Neural progenitor cell (in vitro differentiated cells): ENCODE results near the gene CPNE4. TPM values are rescaled to one million over a fixed set of nuclear protein-coding genes. Genes with fewer than 3 reads are reported as not detected.

Experiments used
- DNase-seq: peaks from one replicate; pipeline ENCODE4 v3.0.0-alpha.2; 2016; ENCODE audit warnings: low spot score
- H2AFZ ChIP-seq: fragments of 200-600 bp; sonication (generic); replicated peaks from 2 replicates; pipeline ENCODE4 v1.6.1; 2016; ENCODE audit warnings: antibody characterized with exemption
- H3F3A ChIP-seq: fragments of 200-600 bp; sonication (generic); 2 replicates; pipeline ENCODE4 v1.6.1; 2016; ENCODE audit warnings: antibody characterized with exemption, low read depth
- H3K27ac ChIP-seq: fragments of 200-600 bp; sonication (generic); 2 replicates; pipeline ENCODE4 v1.5.1; 2016; ENCODE audit warnings: mild to moderate bottlenecking
- H3K27me3 ChIP-seq: fragments of 200-600 bp; sonication (generic); 2 replicates; pipeline ENCODE4 v1.6.1; 2016; ENCODE audit warnings: mild to moderate bottlenecking, moderate library complexity
- H3K36me3 ChIP-seq: fragments of 200-600 bp; sonication (generic); 2 replicates; pipeline ENCODE4 v1.5.1; 2016
- H3K4me1 ChIP-seq: fragments of 200-600 bp; sonication (generic); 2 replicates; pipeline ENCODE4 v1.6.1; 2016; ENCODE audit warnings: mixed run types
- H3K4me2 ChIP-seq: fragments of 200-600 bp; sonication (generic); 2 replicates; pipeline ENCODE4 v1.6.1; 2016
- H3K4me3 ChIP-seq: fragments of 200-600 bp; sonication (generic); 2 replicates; pipeline ENCODE4 v1.5.1; 2016
- H3K79me2 ChIP-seq: fragments of 200-600 bp; sonication (generic); 2 replicates; pipeline ENCODE4 v1.6.1; 2016; ENCODE audit warnings: low read depth
- H3K9ac ChIP-seq: fragments of 200-600 bp; sonication (generic); 2 replicates; pipeline ENCODE4 v1.6.1; 2016
- H3K9me3 ChIP-seq: fragments of 200-600 bp; sonication (generic); 2 replicates; pipeline ENCODE4 v1.5.1; 2016; ENCODE audit warnings: low read depth
- H4K20me1 ChIP-seq: fragments of 200-600 bp; sonication (generic); 2 replicates; pipeline ENCODE4 v1.6.1; 2016; ENCODE audit warnings: low read depth
- H3K27ac Mint-ChIP-seq: 3 replicates; pipeline ENCODE4 v1.8.0; 2021; ENCODE audit warnings: mixed read lengths
- H3K27me3 Mint-ChIP-seq: 2 replicates; pipeline ENCODE4 v1.8.0; 2022; ENCODE audit warnings: low read depth, mild to moderate bottlenecking, inconsistent platforms, moderate library complexity, mixed read lengths; ENCODE audit not compliant: insufficient read depth
- H3K36me3 Mint-ChIP-seq: 3 replicates; pipeline ENCODE4 v1.8.0; 2021; ENCODE audit warnings: mixed read lengths
- H3K4me1 Mint-ChIP-seq: 3 replicates; pipeline ENCODE4 v1.8.0; 2021; ENCODE audit warnings: mixed read lengths
- H3K4me3 Mint-ChIP-seq: 3 replicates; pipeline ENCODE4 v1.8.0; 2021; ENCODE audit warnings: mild to moderate bottlenecking, moderate library complexity, mixed read lengths
- H3K9me3 Mint-ChIP-seq: 3 replicates; pipeline ENCODE4 v1.8.0; 2020; ENCODE audit warnings: mixed read lengths
- CTCF ChIP-seq: fragments of 200-600 bp; sonication (generic); IDR thresholded peaks from 2 replicates; pipeline ENCODE4 v1.5.1; 2017; ENCODE audit warnings: antibody characterized with exemption, mild to moderate bottlenecking
- EZH2 ChIP-seq: fragments of 200-600 bp; sonication (generic); IDR thresholded peaks from 2 replicates; pipeline ENCODE4 v1.6.1; 2017; ENCODE audit warnings: antibody characterized with exemption, mild to moderate bottlenecking, moderate library complexity
- EZH2phosphoT487 ChIP-seq: fragments of 200-600 bp; sonication (generic); IDR thresholded peaks from 2 replicates; pipeline ENCODE4 v1.6.1; 2017; ENCODE audit warnings: antibody characterized with exemption
- total RNA-seq: library from RNA; depleted of rRNA; stranded (reverse); fragments of >200 nt; gene quantifications from 2 replicates; pipeline ENCODE4 v1.2.3, GENCODE V29; 2015; ENCODE audit warnings: low replicate concordance

CPNE4 gene
- total RNA-seq, 1 donor from 2014 or later = not detected

- H3K4me3 Mint-ChIP-seq = peak overlapping the region; percentile 98
- peak overlapping the region; percentile 86 for H3K4me3 ChIP-seq
- peaks cover 37% of the 10 kb centered on the region for H3K79me2 ChIP-seq
- TF ChIP-seq CTCF (no peak), EZH2phosphoT487 (no peak), EZH2 (no peak)
- peak overlapping the region; percentile 76 for H3K4me2 ChIP-seq
- peak overlapping the region; percentile 92 for H3K9ac ChIP-seq
- no peak overlapping the region for H2AFZ ChIP-seq
- no peak for DNase-seq
- H3K27me3 ChIP-seq = peaks cover 34% of the 10 kb centered on the region
- H3K4me1 Mint-ChIP-seq = peaks cover 33% of the 10 kb centered on the region
- H3K9me3 ChIP-seq = no peaks in the 10 kb centered on the region
- H4K20me1 ChIP-seq = no peaks in the 10 kb centered on the region
- peaks cover 13% of the 10 kb centered on the region for H3K4me1 ChIP-seq
- no peaks in the 10 kb centered on the region for H3F3A ChIP-seq
- no peaks in the 10 kb centered on the region for H3K9me3 Mint-ChIP-seq
- H3K36me3 ChIP-seq = peaks cover 19% of the 10 kb centered on the region
- H3K36me3 Mint-ChIP-seq = peaks cover 22% of the 10 kb centered on the region
- no peak overlapping the region for H3K27ac ChIP-seq
- H3K27ac Mint-ChIP-seq = peak overlapping the region; percentile 46
- no peaks in the 10 kb centered on the region for H3K27me3 Mint-ChIP-seq
Observed at GRCh38 chr3:131501949-131502348, 532.9 kb downstream of the CPNE4 start.

GRCh38 chr3:131494706-131495105 lies 540.1 kb downstream of the CPNE4 start:
- DNase-seq = peak; percentile 34
- Histone ChIP-seq H4K20me1 (peaks cover 6% of the 10 kb centered on the region), H3K9me3 (no peaks in the 10 kb centered on the region), H3K4me3 (peak overlapping the region; percentile 6), H2AFZ (no peak overlapping the region), H3K36me3 (peaks cover 20% of the 10 kb centered on the region), H3F3A (no peaks in the 10 kb centered on the region), H3K27me3 (no peaks in the 10 kb centered on the region), H3K4me1 (peaks cover 20% of the 10 kb centered on the region), H3K27ac (peak overlapping the region; percentile 43), H3K79me2 (peaks cover 64% of the 10 kb centered on the region), H3K4me2 (peak overlapping the region; percentile 68), H3K9ac (no peak overlapping the region)
- peak overlapping the region; percentile 72 for H3K4me3 Mint-ChIP-seq
- H3K27me3 Mint-ChIP-seq = no peaks in the 10 kb centered on the region
- no peaks in the 10 kb centered on the region for H3K9me3 Mint-ChIP-seq
- peaks cover 28% of the 10 kb centered on the region for H3K36me3 Mint-ChIP-seq
- no peak for TF ChIP-seq EZH2
- TF ChIP-seq EZH2phosphoT487 = no peak
- no peak for TF ChIP-seq CTCF
- H3K4me1 Mint-ChIP-seq = peaks cover 49% of the 10 kb centered on the region
- H3K27ac Mint-ChIP-seq = peak overlapping the region; percentile 96

GRCh38 chr3:131491775-131492174 lies 543.0 kb downstream of the CPNE4 start:
- Mint-ChIP-seq H3K27me3 (no peaks in the 10 kb centered on the region), H3K9me3 (no peaks in the 10 kb centered on the region), H3K27ac (no peak overlapping the region), H3K4me1 (peaks cover 39% of the 10 kb centered on the region), H3K36me3 (peaks cover 32% of the 10 kb centered on the region), H3K4me3 (no peak overlapping the region)
- H4K20me1 ChIP-seq = peaks cover 6% of the 10 kb centered on the region
- no peak overlapping the region for H3K4me3 ChIP-seq
- H3K9me3 ChIP-seq = no peaks in the 10 kb centered on the region
- no peak overlapping the region for H3K9ac ChIP-seq
- H3K4me2 ChIP-seq = no peak overlapping the region
- no peaks in the 10 kb centered on the region for H3K27me3 ChIP-seq
- peaks cover 20% of the 10 kb centered on the region for H3K4me1 ChIP-seq
- peaks cover 70% of the 10 kb centered on the region for H3K79me2 ChIP-seq
- no peaks in the 10 kb centered on the region for H3F3A ChIP-seq
- peaks cover 37% of the 10 kb centered on the region for H3K36me3 ChIP-seq
- TF ChIP-seq EZH2 (no peak), CTCF (no peak), EZH2phosphoT487 (no peak)
- no peak overlapping the region for H3K27ac ChIP-seq
- no peak for DNase-seq
- H2AFZ ChIP-seq = no peak overlapping the region
